PC-3 (cell line): Measurements from ENCODE around the gene OTOR. TPM values are rescaled to one million over a fixed set of nuclear protein-coding genes. Genes with fewer than 3 reads are reported as not detected.
A peak's percentile ranks its signal among the peaks of the same experiment; 100 is the strongest.

Experiments
- ATAC-seq: fragments of 200-7000 bp; cut with Tn5 transposase; 2 replicates; pipeline ENCODE4 v1.9.1; 2020; ENCODE audit warnings: mild to moderate bottlenecking, moderate library complexity
- BruUV-seq: library from RNA; stranded (reverse); fragments of 400-500 nt; replicated peaks from 2 replicates; lab custom pipeline; 2021; lab: Mats Ljungman, UMichigan
- CTCF ChIA-PET: fragments of 300-600 bp; sonication (Branson Sonifier 250); formaldehyde crosslinking; loops from one replicate; lab custom pipeline; 2022; ENCODE audit warnings: antibody characterized with exemption; lab: Charles Lee
- POLR2A ChIA-PET: fragments of 300-600 bp; sonication (Branson Sonifier 250); formaldehyde crosslinking; loops from one replicate; lab custom pipeline; 2022; ENCODE audit warnings: antibody characterized with exemption; ENCODE audit not compliant: unreplicated experiment; lab: Charles Lee
- DNase-seq: peaks from one replicate; pipeline ENCODE4 v3.0.0-alpha.2; 2015
- H2AFZ ChIP-seq: fragments of 300-600 bp; sonication (generic); 2 replicates; pipeline ENCODE4 v1.6.0; 2016; ENCODE audit warnings: antibody characterized with exemption, low read length
- H3F3A ChIP-seq: fragments of 300-600 bp; sonication (generic); one replicate; pipeline ENCODE4 v1.6.0; 2017; ENCODE audit warnings: antibody characterized with exemption, low read length, control low read depth, mild to moderate bottlenecking; ENCODE audit not compliant: unreplicated experiment
- H3K27ac ChIP-seq: fragments of 300-600 bp; sonication (generic); 2 replicates; pipeline ENCODE4 v1.5.1; 2016; ENCODE audit warnings: mild to moderate bottlenecking, low read length
- H3K27me3 ChIP-seq: fragments of 300-600 bp; sonication (generic); 2 replicates; pipeline ENCODE4 v1.6.1; 2016; ENCODE audit warnings: low read length, mixed read lengths
- H3K36me3 ChIP-seq: fragments of 300-600 bp; sonication (generic); 2 replicates; pipeline ENCODE4 v1.6.1; 2016; ENCODE audit warnings: low read depth, mixed run types, low read length, mixed read lengths
- H3K4me1 ChIP-seq: fragments of 300-600 bp; sonication (generic); 2 replicates; pipeline ENCODE4 v1.5.1; 2016; ENCODE audit warnings: low read length; ENCODE audit not compliant: insufficient read depth
- H3K4me2 ChIP-seq: fragments of 300-600 bp; sonication (generic); 2 replicates; pipeline ENCODE4 v1.6.0; 2016; ENCODE audit warnings: low read length
- H3K4me3 ChIP-seq: fragments of 300-600 bp; sonication (generic); 2 replicates; pipeline ENCODE4 v1.5.1; 2016; ENCODE audit warnings: mild to moderate bottlenecking, low read length, mixed read lengths
- H3K79me2 ChIP-seq: fragments of 300-600 bp; sonication (generic); 2 replicates; pipeline ENCODE4 v1.6.1; 2017; ENCODE audit warnings: low read length, mixed read lengths
- H3K9ac ChIP-seq: fragments of 300-600 bp; sonication (generic); 2 replicates; pipeline ENCODE4 v1.6.0; 2016; ENCODE audit warnings: mild to moderate bottlenecking, low read length
- H3K9me2 ChIP-seq: fragments of 300-600 bp; sonication (generic); replicated peaks from 2 replicates; pipeline ENCODE4 v1.6.1; 2016; ENCODE audit warnings: mixed run types, low read length, mixed read lengths
- H3K9me3 ChIP-seq: fragments of 300-600 bp; sonication (generic); 2 replicates; pipeline ENCODE4 v1.6.1; 2016; ENCODE audit warnings: low read length, mixed read lengths
- H4K20me1 ChIP-seq: fragments of 300-600 bp; sonication (generic); 2 replicates; pipeline ENCODE4 v1.6.1; 2016; ENCODE audit warnings: low read length, mixed read lengths
- EZH2 ChIP-seq: fragments of 300-600 bp; sonication (generic); IDR thresholded peaks from one replicate; pipeline ENCODE4 v1.6.1; 2017; ENCODE audit warnings: antibody characterized with exemption, mild to moderate bottlenecking, low read length; ENCODE audit not compliant: unreplicated experiment
- EZH2phosphoT487 ChIP-seq: fragments of 300-600 bp; sonication (generic); IDR thresholded peaks from 2 replicates; pipeline ENCODE4 v1.6.1; 2018; ENCODE audit warnings: mild to moderate bottlenecking, antibody characterized with exemption, low read length, borderline replicate concordance
- intact Hi-C: fragments of 100-400 bp; cut with micrococcal nuclease; formaldehyde crosslinking; loops from 2 replicates; pipeline ENCODE4 v1.9.0; 2023
- total RNA-seq: library from RNA; depleted of rRNA; stranded (reverse); fragments of >200 nt; gene quantifications from 2 replicates; pipeline ENCODE4 v1.2.3, GENCODE V29; 2014
- TF ChIP-seq, protein P1 (sequence below): fragments of 300-600 bp; sonication (generic); conservative IDR thresholded peaks from 2 replicates; pipeline ENCODE4 v1.5.1; 2017; ENCODE audit warnings: antibody characterized with exemption, low read depth, mild to moderate bottlenecking, low read length

The OTOR gene
- total RNA-seq, 1 experiment from 2014 or later: not detected

DNA sequence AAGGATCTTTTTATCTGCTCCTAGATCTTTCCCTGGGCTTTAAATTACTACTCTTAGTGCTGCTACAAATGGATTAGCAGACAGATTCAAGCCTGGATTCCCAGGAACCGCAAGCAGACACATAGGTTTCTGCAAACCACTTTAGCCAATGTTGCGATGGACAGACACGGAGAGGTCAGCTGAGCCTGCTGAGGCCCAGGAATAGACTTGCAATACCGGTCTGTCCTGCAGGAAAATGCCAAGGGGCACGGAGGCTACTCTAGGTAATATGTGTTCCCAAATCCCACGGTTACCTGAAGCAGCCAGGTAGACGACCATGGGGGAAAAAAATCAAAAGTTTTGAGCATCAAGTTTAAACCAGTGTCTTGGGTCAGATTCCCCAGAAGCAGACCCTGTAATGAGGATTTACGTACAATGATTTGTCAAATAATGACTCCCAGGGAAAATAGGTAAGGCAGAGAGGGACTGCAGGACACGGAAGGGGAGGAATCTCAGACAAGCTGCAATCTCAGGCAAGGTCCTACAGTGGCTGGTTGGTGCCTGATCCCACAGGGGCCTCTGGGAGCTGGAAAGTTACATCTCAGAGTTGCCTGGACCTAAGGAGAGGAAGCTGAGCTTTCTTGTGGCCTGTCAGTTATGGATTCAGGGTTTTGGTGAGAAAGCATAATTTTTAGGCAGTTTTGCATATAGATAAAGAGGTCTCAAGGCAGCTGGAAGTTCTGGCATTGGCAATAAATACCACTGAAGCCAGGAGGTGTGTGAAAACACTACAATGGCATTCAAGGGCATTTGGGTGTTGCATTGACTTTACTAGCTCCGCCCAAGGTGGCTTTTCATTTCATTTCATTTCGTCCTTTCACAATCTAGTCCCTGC is 12.5 kb downstream of the OTOR start:
- DNase-seq (peak; percentile 63), ATAC-seq (peak; percentile 52)
- Histone ChIP-seq H3K4me3 (peak overlapping the region; percentile 41), H2AFZ (peak overlapping the region; percentile 66), H3K79me2 (no peaks in the 10 kb centered on the region), H3K9me3 (no peaks in the 10 kb centered on the region), H3F3A (no peaks in the 10 kb centered on the region), H3K4me2 (peak overlapping the region; percentile 66), H3K27ac (peak overlapping the region; percentile 21; the same call in 1 of the 2 replicates), H3K36me3 (no peaks in the 10 kb centered on the region), H3K9me2 (no peaks in the 10 kb centered on the region), H3K4me1 (peaks cover 31% of the 10 kb centered on the region), H3K27me3 (no peaks in the 10 kb centered on the region), H3K9ac (0 out of 2 replicates have a peak overlapping the region, but pooled peaks have one; percentile 3), H4K20me1 (no peaks in the 10 kb centered on the region)
- CTCF ChIA-PET: interaction anchor here (0.6 to 0.7 kb wide), 2 partner anchors 101 to 473 kb away, joined by 3 read pairs; no protein-coding TSS in a partner anchor
- no TSS peak for BruUV-seq
- intact Hi-C loops: loop anchor here (1.0 to 10.0 kb wide), 3 partner anchors 59 to 242 kb away; partner anchors contain the start of gene KIF16B
- POLR2A ChIA-PET: no interaction called here
- TF ChIP-seq, protein P1, sequence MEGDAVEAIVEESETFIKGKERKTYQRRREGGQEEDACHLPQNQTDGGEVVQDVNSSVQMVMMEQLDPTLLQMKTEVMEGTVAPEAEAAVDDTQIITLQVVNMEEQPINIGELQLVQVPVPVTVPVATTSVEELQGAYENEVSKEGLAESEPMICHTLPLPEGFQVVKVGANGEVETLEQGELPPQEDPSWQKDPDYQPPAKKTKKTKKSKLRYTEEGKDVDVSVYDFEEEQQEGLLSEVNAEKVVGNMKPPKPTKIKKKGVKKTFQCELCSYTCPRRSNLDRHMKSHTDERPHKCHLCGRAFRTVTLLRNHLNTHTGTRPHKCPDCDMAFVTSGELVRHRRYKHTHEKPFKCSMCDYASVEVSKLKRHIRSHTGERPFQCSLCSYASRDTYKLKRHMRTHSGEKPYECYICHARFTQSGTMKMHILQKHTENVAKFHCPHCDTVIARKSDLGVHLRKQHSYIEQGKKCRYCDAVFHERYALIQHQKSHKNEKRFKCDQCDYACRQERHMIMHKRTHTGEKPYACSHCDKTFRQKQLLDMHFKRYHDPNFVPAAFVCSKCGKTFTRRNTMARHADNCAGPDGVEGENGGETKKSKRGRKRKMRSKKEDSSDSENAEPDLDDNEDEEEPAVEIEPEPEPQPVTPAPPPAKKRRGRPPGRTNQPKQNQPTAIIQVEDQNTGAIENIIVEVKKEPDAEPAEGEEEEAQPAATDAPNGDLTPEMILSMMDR: no peak
- no peak for TF ChIP-seq EZH2phosphoT487

DNA sequence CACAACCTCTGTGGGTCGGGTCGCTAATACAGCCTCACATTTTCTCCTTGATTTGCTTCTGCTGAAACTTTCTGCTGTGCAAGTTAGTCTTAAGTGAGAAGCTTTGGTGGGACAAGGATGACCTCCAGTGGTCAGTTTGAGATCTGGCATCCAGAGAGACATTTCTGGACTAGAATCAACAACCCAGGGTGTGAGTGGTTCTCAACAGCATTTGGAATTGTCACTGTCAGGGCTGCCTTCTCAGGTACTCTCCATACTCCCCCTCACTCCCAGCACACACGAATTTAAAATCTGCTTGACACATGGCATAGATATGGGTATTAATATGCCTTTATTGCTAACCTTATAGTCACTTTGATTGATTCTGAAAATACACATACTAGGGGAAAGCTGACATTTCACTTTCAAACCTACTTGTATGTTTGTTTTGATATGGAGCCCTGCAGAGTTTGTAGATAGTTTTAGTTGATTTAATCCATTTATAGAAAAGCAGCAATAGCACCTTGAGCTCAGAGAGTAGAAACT is 13.2 kb downstream of the OTOR start:
- intact Hi-C loops: loop anchor here (1.0 to 10.0 kb wide), 3 partner anchors 60 to 243 kb away; partner anchors contain the start of gene KIF16B
- H4K20me1 ChIP-seq: no peaks in the 10 kb centered on the region
- ATAC-seq: peak; percentile 74
- TF ChIP-seq, protein P1: peak; percentile 94
- TF ChIP-seq EZH2: no peak
- no peak for TF ChIP-seq EZH2phosphoT487
- no peaks in the 10 kb centered on the region for H3F3A ChIP-seq
- no peak overlapping the region for H3K9ac ChIP-seq
- H3K4me1 ChIP-seq: peaks cover 36% of the 10 kb centered on the region
- no peaks in the 10 kb centered on the region for H3K36me3 ChIP-seq
- no peaks in the 10 kb centered on the region for H3K79me2 ChIP-seq
- H3K27me3 ChIP-seq: no peaks in the 10 kb centered on the region
- ChIA-PET POLR2A (no interaction called here), CTCF (interaction anchor here (0.6 to 0.7 kb wide), 3 partner anchors 102 to 263 kb away, joined by 3 to 4 read pairs (median 3); no protein-coding TSS in a partner anchor)
- no peaks in the 10 kb centered on the region for H3K9me2 ChIP-seq
- no peak overlapping the region for H3K27ac ChIP-seq
- peak overlapping the region; percentile 66 for H3K4me2 ChIP-seq
- H2AFZ ChIP-seq: peak overlapping the region; percentile 66
- peak overlapping the region; percentile 41; the same call in 1 of the 2 replicates for H3K4me3 ChIP-seq
- no peaks in the 10 kb centered on the region for H3K9me3 ChIP-seq
- BruUV-seq: no TSS peak
- DNase-seq: peak; percentile 86
